VCaP (cell line): ENCODE measurements around the gene PNMA3.

Experiments used
- H3K27ac ChIP-seq: fragments of 450-650 bp; 2 replicates; pipeline ENCODE4 v1.5.1; 2017
- TF ChIP-seq, protein P1 (sequence below): fragments of 450-650 bp; conservative IDR thresholded peaks from 2 replicates; pipeline ENCODE4 v1.5.1; 2017; ENCODE audit warnings: mild to moderate bottlenecking, moderate library complexity

Gene PNMA3

DNA sequence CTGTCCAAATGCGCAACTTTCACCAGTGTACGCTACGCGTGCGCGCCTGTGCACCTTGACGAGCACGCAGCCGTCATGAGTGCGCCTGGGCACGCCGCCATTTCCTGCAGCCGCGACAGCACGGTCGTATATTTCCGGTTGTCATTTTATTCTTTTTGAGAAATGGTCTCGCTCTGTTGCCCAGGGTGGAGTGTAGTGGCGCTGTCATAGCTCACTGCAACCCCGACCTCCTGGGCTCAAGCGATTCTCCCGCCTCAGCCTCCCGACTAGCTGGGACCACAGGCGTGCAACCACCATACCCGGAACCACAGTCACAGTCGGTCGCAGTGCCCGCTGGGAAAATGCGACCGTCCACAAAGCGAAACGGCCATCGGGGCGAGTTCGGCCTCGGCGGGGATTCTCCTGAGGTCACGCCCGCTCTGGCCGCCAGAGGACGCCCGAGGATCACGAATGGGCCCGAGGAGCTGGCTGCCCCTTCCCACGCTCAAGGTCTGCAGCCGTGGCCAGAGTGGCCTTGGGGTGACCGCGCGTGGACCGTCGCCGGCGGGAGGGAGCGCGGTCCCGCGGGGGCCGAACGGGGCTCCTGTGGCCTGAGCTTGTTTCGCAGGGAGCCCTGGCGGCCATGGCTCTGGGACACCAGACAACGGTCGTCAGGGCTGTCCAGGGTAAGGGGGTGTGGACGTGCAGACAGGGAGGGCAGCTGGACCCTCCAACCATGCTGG lies 23.7 kb upstream of the PNMA3 start:
- TF ChIP-seq, protein P1, sequence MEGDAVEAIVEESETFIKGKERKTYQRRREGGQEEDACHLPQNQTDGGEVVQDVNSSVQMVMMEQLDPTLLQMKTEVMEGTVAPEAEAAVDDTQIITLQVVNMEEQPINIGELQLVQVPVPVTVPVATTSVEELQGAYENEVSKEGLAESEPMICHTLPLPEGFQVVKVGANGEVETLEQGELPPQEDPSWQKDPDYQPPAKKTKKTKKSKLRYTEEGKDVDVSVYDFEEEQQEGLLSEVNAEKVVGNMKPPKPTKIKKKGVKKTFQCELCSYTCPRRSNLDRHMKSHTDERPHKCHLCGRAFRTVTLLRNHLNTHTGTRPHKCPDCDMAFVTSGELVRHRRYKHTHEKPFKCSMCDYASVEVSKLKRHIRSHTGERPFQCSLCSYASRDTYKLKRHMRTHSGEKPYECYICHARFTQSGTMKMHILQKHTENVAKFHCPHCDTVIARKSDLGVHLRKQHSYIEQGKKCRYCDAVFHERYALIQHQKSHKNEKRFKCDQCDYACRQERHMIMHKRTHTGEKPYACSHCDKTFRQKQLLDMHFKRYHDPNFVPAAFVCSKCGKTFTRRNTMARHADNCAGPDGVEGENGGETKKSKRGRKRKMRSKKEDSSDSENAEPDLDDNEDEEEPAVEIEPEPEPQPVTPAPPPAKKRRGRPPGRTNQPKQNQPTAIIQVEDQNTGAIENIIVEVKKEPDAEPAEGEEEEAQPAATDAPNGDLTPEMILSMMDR = peak; percentile 87
- peak overlapping the region; percentile 86 for H3K27ac ChIP-seq

DNA sequence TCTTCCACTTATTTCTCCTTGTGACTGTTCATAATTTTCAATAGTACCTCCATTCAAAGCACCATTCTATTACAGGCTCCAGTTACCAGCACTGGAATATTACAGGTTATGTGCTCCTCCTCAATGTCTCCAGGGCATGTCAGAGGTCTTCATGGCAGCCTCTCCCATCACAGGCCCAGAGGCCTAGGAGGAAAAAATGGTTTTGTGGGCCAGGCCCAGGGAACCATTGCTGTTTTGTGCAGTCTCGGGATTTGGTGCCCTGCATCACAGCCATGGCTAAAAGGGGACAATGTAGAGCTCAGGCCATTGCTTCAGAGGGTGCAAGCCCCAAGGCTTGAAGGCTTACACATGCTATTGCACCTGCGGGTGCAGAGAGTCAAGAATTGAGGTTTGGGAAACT lies 7.2 kb upstream of the PNMA3 start:
- H3K27ac ChIP-seq = no peak overlapping the region

DNA sequence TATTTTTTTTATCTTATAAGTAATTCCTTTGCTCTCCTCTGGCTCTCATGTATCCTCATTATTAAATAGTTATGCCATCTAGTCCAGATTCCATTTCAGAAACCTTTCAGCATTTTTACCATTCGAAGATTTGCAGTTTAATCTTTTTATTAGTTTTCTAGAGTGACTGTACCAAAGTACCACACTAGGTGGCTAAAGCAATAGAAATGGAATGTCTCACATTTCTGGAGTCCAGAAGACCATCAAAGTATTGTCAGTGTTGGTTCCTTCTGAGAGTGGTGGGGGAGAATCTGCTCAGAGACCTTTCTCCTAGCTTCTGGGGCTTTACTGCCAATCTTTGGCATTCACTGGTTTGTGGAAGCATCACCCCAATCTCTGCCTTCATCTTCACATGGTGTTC lies 3.7 kb upstream of the PNMA3 start:
- TF ChIP-seq, protein P1 = no peak; the same call in 1 of the 2 replicates
- H3K27ac ChIP-seq = no peak overlapping the region

More for the DNA sequence above, 7.2 kb upstream of the PNMA3 start:
- TF ChIP-seq, protein P1 = no peak

DNA sequence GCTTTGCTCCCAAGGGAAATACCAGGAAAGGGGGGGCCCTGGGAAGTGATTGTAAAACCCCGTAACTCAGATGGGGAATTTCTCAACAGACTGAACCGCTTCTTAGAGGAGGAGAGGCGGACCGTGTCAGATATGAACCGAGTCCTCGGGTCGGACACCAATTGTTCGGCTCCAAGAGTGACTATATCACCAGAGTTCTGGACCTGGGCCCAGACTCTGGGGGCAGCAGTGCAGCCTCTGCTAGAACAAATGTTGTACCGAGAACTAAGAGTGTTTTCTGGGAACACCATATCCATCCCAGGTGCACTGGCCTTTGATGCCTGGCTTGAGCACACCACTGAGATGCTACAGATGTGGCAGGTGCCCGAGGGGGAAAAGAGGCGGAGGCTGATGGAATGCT lies 1.0 kb downstream of the PNMA3 start:
- TF ChIP-seq, protein P1 = no peak
- no peak overlapping the region for H3K27ac ChIP-seq

DNA sequence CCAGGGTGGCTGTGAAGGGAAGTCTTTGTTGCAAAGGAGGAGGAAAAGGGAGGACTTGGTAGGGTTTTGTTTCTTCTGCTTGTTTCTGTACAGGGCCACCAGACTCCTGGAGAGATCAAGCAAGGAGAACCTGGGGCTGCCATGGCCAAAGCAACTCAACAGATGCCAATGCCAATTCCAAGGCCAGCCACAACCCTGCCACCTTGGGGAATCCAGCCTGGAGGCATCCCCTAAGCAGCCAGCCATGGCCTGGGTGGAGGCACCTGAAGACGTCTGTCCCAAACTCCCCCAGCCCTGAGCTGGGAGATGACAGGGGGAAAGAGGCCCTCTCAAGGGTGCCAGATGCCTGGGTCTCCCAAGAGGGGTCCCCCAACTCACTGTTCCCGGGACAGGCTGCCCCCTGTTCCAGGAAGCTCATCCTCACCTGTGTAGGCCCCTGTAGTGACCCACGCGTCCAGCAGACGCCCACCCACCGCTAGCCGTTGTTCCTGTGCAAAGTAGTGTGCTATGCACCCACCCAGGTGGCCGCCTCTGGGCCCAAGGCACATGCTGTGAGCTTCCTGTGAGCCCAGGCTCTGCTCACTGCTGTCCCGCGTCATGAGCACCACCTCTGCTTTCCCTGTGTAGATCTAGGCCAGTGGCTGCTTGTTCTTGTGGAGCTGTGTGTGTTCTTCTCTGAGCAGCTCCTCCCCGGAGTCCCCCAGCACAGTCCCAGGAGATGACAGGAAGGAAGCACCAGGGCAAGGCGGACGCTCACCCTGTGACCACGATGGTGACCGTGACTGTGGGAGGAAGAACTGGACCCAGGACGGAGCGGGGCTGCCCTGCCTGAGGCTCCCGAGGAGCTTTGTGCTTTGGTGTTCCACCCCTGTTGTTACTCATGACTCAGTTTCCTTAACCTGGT lies 3.2 kb downstream of the PNMA3 start:
- H3K27ac ChIP-seq = no peak overlapping the region
- TF ChIP-seq, protein P1 = no peak

DNA sequence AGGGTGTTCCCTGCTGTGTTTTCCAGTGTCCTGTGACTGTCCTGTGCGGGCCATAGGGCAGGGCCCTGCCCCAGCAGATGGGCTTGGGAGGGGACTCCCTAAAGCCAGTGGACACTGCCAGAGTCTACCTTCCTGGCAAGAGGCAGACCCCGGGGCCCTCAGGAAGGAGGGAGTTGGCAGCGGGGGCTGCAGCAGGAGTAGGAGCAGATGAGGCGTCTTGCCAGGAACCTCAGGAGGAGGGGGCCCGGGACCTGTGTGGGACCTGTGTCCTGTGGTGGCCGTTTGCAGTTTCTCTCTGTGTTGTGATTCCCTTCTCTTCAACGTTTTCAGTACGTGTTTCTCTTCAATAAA lies 3.8 kb downstream of the PNMA3 start:
- no peak overlapping the region for H3K27ac ChIP-seq
- TF ChIP-seq, protein P1 = no peak

DNA sequence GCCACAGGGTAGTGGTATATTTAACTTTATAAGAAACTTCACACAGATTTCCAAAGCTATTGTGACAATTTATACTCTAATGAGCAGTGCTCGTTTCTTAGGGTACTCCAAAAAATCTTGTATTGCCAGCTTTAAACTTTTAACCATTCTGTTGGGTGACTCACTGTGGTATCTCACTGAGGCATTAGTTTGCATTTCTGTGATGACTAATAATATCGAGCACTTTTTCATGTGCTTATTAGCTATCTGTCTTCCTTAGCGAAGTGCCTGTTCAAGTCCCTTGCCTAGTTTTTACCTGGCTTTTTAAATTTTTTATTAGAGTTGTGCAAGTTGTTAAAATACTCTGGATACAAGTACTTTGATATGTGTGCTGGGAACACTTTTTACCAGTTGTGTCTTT lies 5.5 kb downstream of the PNMA3 start:
- TF ChIP-seq, protein P1 = no peak
- H3K27ac ChIP-seq = no peak overlapping the region
